Measurements from ENCODE around the gene FAM13B. TPM values are rescaled to one million over a fixed set of nuclear protein-coding genes. Genes with fewer than 3 reads are reported as not detected.

FAM13B gene
- total and polyA plus RNA-seq, 10 of the 15 experiments (the other 5 are each of a cell fraction or from before 2014, with no cell fraction given): 3.6 to 30.0 (median 20.3) TPM

DNA sequence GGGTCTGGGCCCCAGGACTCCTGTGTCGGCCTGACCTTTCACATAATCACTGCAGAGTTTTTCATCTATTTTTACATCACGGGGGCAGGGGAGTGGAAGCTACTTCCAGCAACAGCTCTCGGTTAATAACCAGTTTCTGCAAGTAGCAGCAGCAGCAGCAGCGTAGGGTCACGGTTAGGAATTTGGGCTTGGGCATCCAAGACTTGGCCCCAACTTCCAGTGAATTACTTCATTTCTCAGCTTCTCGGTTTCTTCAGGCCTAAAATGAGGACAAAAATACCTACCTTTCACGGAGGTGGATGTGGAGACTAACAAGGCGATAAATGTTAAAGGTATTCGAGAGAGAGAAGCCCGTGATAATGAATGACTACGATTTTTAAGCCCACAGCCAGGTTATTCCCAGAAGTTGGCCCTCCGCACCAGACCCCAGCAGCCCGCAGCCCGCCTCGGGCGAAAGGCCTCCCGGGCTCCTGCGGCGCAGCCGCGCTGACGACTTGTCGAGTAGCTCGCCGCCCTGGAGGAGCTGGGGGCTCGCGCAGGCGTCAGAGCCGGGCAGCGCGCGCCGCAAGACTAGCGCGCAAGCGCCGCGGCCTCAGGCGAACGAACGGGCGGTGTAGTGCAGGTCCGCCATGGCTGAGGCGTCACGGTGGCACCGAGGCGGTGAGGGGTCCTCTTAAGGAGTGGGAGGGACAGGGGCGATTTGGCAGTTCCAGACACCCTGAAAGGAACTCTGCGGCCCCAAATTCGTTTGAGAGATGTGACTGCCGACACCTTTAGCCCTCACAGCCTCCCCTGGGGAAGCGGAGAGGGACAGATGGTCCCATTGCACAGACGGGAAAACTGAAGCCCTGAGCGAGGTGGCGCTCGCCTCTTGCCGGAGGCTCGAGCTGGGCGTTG, 143.8 kb downstream of the FAM13B start, which contains the start of gene PKD2L2 (continued):
- TF ChIP-seq, protein P1, sequence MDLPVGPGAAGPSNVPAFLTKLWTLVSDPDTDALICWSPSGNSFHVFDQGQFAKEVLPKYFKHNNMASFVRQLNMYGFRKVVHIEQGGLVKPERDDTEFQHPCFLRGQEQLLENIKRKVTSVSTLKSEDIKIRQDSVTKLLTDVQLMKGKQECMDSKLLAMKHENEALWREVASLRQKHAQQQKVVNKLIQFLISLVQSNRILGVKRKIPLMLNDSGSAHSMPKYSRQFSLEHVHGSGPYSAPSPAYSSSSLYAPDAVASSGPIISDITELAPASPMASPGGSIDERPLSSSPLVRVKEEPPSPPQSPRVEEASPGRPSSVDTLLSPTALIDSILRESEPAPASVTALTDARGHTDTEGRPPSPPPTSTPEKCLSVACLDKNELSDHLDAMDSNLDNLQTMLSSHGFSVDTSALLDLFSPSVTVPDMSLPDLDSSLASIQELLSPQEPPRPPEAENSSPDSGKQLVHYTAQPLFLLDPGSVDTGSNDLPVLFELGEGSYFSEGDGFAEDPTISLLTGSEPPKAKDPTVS (IDR thresholded peaks at IDR 0.05; ENCODE audit: low read depth, low read length): no peak
- TF ChIP-seq IKZF1 (conservative IDR thresholded peaks at IDR 0.05) (peak; percentile 95), RUNX3 (IDR thresholded peaks at IDR 0.05; ENCODE audit: low read length) (no peak; the same call in none of the 2 replicates), HDGF (IDR thresholded peaks at IDR 0.05) (no peak), SIN3A (IDR thresholded peaks at IDR 0.05; ENCODE audit: low read depth, low read length) (0 out of 2 replicates have a peak, but pooled peaks have one; percentile 46), SREBF1 (IDR thresholded peaks at IDR 0.05; ENCODE audit: low read length) (no peak), SMAD1 (IDR thresholded peaks at IDR 0.05; ENCODE audit: low read depth, partially characterized antibody) (no peak), STAT1 (conservative IDR thresholded peaks at IDR 0.05) (peak; percentile 50; the same call in 1 of the 2 replicates), MXI1 (IDR thresholded peaks at IDR 0.05; ENCODE audit: low read depth, low read length) (no peak), IRF3 (IDR thresholded peaks at IDR 0.05) (no peak), GABPA (IDR thresholded peaks at IDR 0.05; ENCODE audit: low read depth) (no peak), SPI1 (IDR thresholded peaks at IDR 0.05; ENCODE audit: borderline replicate concordance, insufficient read depth, low read depth, low read length) (no peak), TBL1XR1 (IDR thresholded peaks at IDR 0.05; ENCODE audit: low read depth, low read length) (no peak), WRNIP1 (IDR thresholded peaks at IDR 0.05; ENCODE audit: borderline replicate concordance, low read depth, low read length) (no peak), KDM1A (IDR thresholded peaks at IDR 0.05; ENCODE audit: borderline replicate concordance) (no peak), FOS (IDR thresholded peaks at IDR 0.05; ENCODE audit: borderline replicate concordance, extremely low read depth, insufficient read length) (no peak), ASH2L (IDR thresholded peaks at IDR 0.05; ENCODE audit: borderline replicate concordance, low read depth) (no peak)
- TF ChIP-seq, protein P2, sequence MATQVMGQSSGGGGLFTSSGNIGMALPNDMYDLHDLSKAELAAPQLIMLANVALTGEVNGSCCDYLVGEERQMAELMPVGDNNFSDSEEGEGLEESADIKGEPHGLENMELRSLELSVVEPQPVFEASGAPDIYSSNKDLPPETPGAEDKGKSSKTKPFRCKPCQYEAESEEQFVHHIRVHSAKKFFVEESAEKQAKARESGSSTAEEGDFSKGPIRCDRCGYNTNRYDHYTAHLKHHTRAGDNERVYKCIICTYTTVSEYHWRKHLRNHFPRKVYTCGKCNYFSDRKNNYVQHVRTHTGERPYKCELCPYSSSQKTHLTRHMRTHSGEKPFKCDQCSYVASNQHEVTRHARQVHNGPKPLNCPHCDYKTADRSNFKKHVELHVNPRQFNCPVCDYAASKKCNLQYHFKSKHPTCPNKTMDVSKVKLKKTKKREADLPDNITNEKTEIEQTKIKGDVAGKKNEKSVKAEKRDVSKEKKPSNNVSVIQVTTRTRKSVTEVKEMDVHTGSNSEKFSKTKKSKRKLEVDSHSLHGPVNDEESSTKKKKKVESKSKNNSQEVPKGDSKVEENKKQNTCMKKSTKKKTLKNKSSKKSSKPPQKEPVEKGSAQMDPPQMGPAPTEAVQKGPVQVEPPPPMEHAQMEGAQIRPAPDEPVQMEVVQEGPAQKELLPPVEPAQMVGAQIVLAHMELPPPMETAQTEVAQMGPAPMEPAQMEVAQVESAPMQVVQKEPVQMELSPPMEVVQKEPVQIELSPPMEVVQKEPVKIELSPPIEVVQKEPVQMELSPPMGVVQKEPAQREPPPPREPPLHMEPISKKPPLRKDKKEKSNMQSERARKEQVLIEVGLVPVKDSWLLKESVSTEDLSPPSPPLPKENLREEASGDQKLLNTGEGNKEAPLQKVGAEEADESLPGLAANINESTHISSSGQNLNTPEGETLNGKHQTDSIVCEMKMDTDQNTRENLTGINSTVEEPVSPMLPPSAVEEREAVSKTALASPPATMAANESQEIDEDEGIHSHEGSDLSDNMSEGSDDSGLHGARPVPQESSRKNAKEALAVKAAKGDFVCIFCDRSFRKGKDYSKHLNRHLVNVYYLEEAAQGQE (IDR thresholded peaks at IDR 0.05; ENCODE audit: low read depth, low read length): no peak
- TF ChIP-seq, protein P3, sequence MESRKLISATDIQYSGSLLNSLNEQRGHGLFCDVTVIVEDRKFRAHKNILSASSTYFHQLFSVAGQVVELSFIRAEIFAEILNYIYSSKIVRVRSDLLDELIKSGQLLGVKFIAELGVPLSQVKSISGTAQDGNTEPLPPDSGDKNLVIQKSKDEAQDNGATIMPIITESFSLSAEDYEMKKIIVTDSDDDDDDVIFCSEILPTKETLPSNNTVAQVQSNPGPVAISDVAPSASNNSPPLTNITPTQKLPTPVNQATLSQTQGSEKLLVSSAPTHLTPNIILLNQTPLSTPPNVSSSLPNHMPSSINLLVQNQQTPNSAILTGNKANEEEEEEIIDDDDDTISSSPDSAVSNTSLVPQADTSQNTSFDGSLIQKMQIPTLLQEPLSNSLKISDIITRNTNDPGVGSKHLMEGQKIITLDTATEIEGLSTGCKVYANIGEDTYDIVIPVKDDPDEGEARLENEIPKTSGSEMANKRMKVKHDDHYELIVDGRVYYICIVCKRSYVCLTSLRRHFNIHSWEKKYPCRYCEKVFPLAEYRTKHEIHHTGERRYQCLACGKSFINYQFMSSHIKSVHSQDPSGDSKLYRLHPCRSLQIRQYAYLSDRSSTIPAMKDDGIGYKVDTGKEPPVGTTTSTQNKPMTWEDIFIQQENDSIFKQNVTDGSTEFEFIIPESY (IDR thresholded peaks at IDR 0.05): no peak
- TF ChIP-seq, protein P4, sequence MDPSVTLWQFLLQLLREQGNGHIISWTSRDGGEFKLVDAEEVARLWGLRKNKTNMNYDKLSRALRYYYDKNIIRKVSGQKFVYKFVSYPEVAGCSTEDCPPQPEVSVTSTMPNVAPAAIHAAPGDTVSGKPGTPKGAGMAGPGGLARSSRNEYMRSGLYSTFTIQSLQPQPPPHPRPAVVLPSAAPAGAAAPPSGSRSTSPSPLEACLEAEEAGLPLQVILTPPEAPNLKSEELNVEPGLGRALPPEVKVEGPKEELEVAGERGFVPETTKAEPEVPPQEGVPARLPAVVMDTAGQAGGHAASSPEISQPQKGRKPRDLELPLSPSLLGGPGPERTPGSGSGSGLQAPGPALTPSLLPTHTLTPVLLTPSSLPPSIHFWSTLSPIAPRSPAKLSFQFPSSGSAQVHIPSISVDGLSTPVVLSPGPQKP (IDR thresholded peaks at IDR 0.05; ENCODE audit: low read depth, low read length): no peak

Measured in GM12878 (cell line).